ENCODE results near the gene STARD8. TPM values are rescaled to one million over a fixed set of nuclear protein-coding genes. Genes with fewer than 3 reads are reported as not detected.

The STARD8 gene
- total and polyA plus RNA-seq, 3 donors from 2014 or later = 2.3 to 4.0 (median 3.1) TPM

DNA sequence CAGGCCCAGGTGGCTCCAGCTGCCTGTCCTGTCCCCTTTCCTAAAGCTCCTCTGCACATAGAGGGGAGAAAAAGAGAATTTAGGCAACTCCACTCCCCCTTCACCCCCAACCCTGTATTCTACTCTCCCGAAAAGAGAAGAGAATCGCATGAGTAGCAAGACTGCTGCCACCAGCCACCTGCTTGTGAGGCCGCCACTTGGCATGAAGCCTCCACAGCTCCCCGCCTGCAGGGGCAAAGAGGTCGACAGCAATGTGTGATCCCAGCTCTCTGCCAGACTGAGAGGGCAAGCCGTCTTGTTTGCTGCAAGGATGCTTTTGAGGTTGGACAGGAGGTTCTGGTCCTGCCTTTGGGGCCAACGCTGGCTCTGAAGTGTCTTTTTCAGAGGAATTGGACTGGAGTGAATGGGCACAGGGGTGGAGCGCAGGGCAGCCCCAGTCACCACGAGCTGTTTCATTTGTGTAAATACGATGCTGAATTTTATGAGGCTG, 77.1 kb downstream of the STARD8 start:
- TF ChIP-seq POLR2A (IDR thresholded peaks at IDR 0.05) = no peak
- TF ChIP-seq, protein P1, sequence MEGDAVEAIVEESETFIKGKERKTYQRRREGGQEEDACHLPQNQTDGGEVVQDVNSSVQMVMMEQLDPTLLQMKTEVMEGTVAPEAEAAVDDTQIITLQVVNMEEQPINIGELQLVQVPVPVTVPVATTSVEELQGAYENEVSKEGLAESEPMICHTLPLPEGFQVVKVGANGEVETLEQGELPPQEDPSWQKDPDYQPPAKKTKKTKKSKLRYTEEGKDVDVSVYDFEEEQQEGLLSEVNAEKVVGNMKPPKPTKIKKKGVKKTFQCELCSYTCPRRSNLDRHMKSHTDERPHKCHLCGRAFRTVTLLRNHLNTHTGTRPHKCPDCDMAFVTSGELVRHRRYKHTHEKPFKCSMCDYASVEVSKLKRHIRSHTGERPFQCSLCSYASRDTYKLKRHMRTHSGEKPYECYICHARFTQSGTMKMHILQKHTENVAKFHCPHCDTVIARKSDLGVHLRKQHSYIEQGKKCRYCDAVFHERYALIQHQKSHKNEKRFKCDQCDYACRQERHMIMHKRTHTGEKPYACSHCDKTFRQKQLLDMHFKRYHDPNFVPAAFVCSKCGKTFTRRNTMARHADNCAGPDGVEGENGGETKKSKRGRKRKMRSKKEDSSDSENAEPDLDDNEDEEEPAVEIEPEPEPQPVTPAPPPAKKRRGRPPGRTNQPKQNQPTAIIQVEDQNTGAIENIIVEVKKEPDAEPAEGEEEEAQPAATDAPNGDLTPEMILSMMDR (IDR thresholded peaks at IDR 0.05) = no peak
- H3K4me3 ChIP-seq = no peak overlapping the region
- 93% methylated on average over 10 of the region's 10 CpGs; no CpG with 5 or more reads in 1 of the 2 donors for WGBS, 2 donors
- H3K4me1 ChIP-seq = no peaks in the 10 kb centered on the region
- H3K27ac ChIP-seq = no peak overlapping the region
- no peaks in the 10 kb centered on the region for H3K27me3 ChIP-seq
- no peak for DNase-seq
- no peaks in the 10 kb centered on the region for H3K36me3 ChIP-seq (ENCODE audit: low read depth, missing control alignments)
- intact Hi-C loops (cut with DNase I; ENCODE audit: low total_unique reads) = no loop called here
- H3K9me3 ChIP-seq = no peaks in the 10 kb centered on the region

DNA sequence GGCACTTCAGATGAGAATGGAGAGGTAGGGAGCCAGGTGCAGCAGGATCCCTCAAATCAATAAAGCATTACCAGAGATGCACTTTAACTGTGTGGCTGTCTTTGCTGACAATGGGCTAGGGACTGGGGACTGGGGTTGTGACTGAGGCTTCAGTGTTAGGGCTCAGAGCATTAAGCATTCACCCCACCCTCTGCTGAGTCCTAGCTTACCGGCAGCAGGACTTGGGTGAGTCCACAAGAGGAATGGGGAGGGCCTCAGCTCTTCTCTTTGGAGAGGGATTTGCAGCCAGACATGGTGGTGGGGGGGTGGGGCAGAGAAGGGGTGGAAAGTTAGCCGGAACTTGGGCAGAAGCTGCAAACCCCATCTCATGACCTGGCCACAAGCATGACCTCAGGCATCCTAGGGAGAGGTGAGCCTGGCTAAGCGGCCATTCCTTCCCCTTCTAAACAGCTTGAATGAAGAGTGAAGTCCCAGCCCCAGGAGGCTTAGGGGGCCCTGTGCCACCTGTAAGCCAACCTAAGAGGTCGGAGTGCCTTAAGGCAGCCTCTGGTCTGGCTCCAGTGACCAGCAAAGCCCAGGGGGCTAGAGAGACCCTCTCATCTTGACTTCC, 78.4 kb downstream of the STARD8 start:
- WGBS, 2 donors = 75 to 98% methylated on average over 3 to 4 of the region's 4 CpGs
- H3K36me3 ChIP-seq (ENCODE audit: low read depth, missing control alignments) = no peaks in the 10 kb centered on the region
- H3K4me1 ChIP-seq = no peaks in the 10 kb centered on the region
- TF ChIP-seq, protein P1 (IDR thresholded peaks at IDR 0.05) = no peak
- no peak for TF ChIP-seq POLR2A (IDR thresholded peaks at IDR 0.05)
- no peak overlapping the region for H3K27ac ChIP-seq
- no peak for DNase-seq
- H3K27me3 ChIP-seq = no peaks in the 10 kb centered on the region
- H3K4me3 ChIP-seq = no peak overlapping the region
- intact Hi-C loops (cut with DNase I; ENCODE audit: low total_unique reads) = no loop called here
- no peaks in the 10 kb centered on the region for H3K9me3 ChIP-seq

DNA sequence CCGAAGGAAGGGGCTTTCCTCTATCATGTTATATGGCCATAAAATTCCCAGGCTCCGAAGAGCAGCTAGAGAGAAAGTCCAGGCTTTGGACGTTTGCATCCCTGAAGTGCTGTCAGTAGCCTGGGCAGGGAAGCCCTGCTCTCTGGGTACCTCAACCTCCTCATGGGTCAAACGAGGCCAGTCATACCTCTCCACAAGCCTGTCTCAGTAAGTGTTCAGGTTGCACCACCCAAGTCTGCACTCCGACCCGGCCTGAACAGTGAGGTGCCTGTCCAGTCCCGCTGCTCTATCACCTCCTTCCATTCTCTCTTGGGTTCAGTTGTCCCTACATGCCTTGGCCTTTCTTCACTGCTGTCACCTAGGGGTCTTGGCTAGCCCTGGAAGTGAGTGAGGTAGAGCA, 78.9 kb downstream of the STARD8 start:
- intact Hi-C loops (cut with DNase I; ENCODE audit: low total_unique reads) = no loop called here
- no peaks in the 10 kb centered on the region for H3K36me3 ChIP-seq (ENCODE audit: low read depth, missing control alignments)
- no peak overlapping the region for H3K27ac ChIP-seq
- H3K9me3 ChIP-seq = no peaks in the 10 kb centered on the region
- no peak for DNase-seq
- no peaks in the 10 kb centered on the region for H3K27me3 ChIP-seq
- no peak for TF ChIP-seq POLR2A (IDR thresholded peaks at IDR 0.05)
- TF ChIP-seq, protein P1 (IDR thresholded peaks at IDR 0.05) = no peak
- H3K4me1 ChIP-seq = no peaks in the 10 kb centered on the region
- WGBS, 2 donors = 90 to 96% methylated on average over 4 to 5 of the region's 7 CpGs
- no peak overlapping the region for H3K4me3 ChIP-seq

DNA sequence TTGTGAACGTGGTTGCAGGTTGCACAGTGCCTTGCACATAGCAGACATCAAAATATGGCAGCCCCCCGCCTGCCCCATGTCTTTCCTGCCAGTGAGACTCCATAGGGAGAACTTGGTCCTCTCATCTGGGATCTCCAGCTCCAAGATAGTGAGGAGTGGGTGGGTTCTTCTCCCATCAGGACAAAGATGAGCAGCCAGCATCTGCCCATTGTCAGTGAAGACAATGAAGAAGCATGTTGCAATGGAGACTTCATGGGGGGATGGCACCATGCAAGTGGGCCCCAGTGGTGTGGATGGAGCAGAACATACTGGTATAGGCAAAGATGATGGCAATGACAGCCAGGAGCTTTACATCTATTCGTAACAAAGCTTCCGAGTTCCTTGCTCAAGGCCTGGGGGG, 80.2 kb downstream of the STARD8 start:
- Histone ChIP-seq H3K9me3 (no peaks in the 10 kb centered on the region), H3K27me3 (no peaks in the 10 kb centered on the region), H3K4me3 (no peak overlapping the region), H3K36me3 (ENCODE audit: low read depth, missing control alignments) (no peaks in the 10 kb centered on the region), H3K27ac (no peak overlapping the region), H3K4me1 (no peaks in the 10 kb centered on the region)
- DNase-seq = no peak
- intact Hi-C loops (cut with DNase I; ENCODE audit: low total_unique reads) = no loop called here
- 93 to 96% methylated on average over 4 of the region's 4 CpGs for WGBS, 2 donors
- TF ChIP-seq, protein P1 (IDR thresholded peaks at IDR 0.05) = no peak
- TF ChIP-seq POLR2A (IDR thresholded peaks at IDR 0.05) = no peak

DNA sequence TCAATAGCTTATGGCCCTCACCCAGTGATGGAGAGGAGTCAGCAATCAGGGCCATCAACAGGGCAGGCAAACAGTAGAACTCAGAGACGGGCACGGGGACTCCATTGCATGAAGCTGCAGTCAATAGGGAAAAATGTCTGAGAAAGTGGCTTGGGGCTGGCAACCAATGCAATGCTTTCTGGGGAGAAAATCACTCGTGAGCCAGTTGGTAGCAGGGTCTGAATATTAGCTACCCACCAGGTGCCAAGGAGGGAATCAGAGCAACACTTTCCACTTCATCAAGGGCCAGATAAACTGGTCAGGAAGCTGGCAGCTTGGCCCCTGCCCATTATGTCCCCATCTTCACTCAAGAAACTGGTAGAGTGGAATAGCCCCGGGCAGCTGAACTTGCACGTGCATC, 80.7 kb downstream of the STARD8 start:
- no peak for TF ChIP-seq POLR2A (IDR thresholded peaks at IDR 0.05)
- TF ChIP-seq, protein P1 (IDR thresholded peaks at IDR 0.05) = no peak
- intact Hi-C loops (cut with DNase I; ENCODE audit: low total_unique reads) = no loop called here
- H3K27ac ChIP-seq = no peak overlapping the region
- no peak for DNase-seq
- WGBS, 2 donors = 88 to 89% methylated on average over 3 to 4 of the region's 5 CpGs
- no peaks in the 10 kb centered on the region for H3K36me3 ChIP-seq (ENCODE audit: low read depth, missing control alignments)
- no peaks in the 10 kb centered on the region for H3K4me1 ChIP-seq
- H3K27me3 ChIP-seq = no peaks in the 10 kb centered on the region
- no peaks in the 10 kb centered on the region for H3K9me3 ChIP-seq
- no peak overlapping the region for H3K4me3 ChIP-seq

All from testis (tissue), 3 donors.